CD4-positive, alpha-beta T cell treated with Interleukin-6 at 100 ng/mL for 8 hours (primary cell): ENCODE measurements around the gene AMDHD2.
"Not testable (repeated sequence)": the region's sequence is repeated elsewhere in the genome, so short reads cannot be mapped to it uniquely, and the experiment has no call there.

Experiments
- DNase-seq: peaks from one replicate; pipeline ENCODE4 v3.0.0-alpha.2; 2020; ENCODE audit warnings: mixed read lengths, low spot score

The AMDHD2 gene, protein sequence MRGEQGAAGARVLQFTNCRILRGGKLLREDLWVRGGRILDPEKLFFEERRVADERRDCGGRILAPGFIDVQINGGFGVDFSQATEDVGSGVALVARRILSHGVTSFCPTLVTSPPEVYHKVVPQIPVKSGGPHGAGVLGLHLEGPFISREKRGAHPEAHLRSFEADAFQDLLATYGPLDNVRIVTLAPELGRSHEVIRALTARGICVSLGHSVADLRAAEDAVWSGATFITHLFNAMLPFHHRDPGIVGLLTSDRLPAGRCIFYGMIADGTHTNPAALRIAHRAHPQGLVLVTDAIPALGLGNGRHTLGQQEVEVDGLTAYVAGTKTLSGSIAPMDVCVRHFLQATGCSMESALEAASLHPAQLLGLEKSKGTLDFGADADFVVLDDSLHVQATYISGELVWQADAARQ

DNA sequence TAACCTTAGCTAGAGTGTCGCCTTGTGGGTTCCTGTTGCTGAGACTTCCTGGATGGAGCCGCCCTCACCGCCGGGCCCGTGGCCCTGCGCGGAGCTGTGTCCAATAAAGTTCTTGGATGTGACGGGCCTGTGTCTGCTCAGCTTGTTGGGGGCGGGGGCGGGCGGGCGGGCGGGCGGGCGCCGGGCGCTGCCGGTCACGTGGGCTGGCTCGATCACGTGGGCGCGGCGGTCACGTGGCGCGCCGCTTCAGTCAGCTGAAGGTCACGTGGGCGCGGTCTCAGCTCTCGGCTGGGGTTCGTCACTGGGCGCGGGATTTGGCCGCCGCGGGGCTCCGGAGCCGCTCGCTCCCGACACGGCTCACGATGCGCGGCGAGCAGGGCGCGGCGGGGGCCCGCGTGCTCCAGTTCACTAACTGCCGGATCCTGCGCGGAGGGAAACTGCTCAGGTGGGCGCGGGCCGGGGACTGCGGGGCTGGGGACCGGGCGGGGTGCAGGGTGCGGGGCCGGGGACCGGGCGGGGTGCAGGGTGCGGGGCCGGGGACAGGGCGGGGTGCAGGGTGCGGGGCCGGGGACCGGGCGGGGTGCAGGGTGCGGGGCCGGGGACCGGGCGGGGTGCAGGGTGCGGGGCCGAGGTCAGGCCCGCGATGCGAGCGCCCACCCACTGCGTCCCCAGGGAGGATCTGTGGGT is at the start of gene AMDHD2:
Gene AMDHD2 (plus strand): TSS at position 275 of the 687 bp plus-strand sequence. CDS start 88 bp downstream, at position 363.
- peak; percentile 88 for DNase-seq

DNA sequence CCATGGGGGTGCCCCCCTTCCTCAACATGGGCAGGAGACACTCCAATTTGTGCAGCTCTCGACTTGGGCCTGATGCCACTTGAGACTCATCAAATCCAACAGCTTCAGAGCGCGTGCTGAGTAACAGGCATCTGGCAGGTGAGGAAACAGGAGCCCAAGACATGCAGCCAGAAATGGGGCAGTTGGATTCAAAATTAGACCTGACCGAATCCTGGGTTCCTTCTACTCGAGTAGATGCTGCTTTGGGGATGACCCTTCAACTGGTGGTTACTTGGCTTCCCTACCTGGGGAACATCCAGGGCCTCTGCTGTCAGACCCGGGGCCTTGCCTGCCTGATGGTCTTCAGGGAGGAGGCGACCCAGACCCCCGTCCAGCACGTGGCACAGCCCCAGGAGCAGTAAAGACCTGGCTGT is 49.6 kb upstream of the AMDHD2 start:
- no peak for DNase-seq

DNA sequence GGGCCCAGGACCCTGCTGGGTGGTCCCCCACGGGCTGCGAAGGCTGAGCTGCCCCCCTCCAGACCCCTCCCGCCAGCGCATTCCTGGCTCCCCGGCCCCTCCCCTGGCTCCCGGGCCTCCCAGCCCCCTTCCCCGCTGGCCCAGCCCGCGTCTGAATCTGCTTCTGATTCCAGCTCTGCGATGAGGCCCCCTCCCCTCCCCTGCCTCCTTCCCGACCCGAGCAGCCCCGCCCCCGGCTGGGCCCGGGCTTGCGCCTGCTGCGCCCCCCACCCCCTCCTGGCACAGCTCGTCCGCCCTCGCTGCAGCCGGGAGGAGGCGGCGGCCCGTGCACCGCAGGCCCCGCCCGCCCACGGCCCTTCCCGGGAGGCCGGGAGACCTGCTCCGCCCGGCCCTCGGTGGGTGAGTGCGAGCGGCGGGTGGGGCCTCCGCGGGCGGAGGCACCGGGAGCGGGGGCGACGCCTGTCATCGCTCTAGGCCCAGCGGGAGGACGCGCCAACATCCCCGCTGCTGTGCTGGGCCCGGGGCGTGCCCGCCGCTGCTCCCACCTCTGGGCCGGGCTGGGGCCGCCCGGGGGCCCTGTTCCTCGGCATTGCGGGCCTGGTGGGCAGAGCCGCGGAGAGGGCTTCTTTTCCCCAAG is 49.0 kb upstream of the AMDHD2 start, which contains the start of gene NTN3:
Gene NTN3 (plus strand): TSS at position 282 of the 637 bp plus-strand sequence. CDS start 405 bp downstream, outside the sequence.
- no peak for DNase-seq

DNA sequence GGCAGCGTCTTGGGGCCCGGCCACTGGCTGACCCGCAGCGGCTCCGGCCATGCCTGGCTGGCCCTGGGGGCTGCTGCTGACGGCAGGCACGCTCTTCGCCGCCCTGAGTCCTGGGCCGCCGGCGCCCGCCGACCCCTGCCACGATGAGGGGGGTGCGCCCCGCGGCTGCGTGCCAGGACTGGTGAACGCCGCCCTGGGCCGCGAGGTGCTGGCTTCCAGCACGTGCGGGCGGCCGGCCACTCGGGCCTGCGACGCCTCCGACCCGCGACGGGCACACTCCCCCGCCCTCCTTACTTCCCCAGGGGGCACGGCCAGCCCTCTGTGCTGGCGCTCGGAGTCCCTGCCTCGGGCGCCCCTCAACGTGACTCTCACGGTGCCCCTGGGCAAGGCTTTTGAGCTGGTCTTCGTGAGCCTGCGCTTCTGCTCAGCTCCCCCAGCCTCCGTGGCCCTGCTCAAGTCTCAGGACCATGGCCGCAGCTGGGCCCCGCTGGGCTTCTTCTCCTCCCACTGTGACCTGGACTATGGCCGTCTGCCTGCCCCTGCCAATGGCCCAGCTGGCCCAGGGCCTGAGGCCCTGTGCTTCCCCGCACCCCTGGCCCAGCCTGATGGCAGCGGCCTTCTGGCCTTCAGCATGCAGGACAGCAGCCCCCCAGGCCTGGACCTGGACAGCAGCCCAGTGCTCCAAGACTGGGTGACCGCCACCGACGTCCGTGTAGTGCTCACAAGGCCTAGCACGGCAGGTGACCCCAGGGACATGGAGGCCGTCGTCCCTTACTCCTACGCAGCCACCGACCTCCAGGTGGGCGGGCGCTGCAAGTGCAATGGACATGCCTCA is 48.3 kb upstream of the AMDHD2 start:
- no peak for DNase-seq

DNA sequence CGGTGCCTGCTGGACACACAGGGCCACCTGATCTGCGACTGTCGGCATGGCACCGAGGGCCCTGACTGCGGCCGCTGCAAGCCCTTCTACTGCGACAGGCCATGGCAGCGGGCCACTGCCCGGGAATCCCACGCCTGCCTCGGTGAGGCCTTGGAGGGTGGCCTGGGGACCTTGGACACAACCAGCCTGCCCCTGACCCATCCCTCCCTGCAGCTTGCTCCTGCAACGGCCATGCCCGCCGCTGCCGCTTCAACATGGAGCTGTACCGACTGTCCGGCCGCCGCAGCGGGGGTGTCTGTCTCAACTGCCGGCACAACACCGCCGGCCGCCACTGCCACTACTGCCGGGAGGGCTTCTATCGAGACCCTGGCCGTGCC is 47.7 kb upstream of the AMDHD2 start:
- DNase-seq: no peak

DNA sequence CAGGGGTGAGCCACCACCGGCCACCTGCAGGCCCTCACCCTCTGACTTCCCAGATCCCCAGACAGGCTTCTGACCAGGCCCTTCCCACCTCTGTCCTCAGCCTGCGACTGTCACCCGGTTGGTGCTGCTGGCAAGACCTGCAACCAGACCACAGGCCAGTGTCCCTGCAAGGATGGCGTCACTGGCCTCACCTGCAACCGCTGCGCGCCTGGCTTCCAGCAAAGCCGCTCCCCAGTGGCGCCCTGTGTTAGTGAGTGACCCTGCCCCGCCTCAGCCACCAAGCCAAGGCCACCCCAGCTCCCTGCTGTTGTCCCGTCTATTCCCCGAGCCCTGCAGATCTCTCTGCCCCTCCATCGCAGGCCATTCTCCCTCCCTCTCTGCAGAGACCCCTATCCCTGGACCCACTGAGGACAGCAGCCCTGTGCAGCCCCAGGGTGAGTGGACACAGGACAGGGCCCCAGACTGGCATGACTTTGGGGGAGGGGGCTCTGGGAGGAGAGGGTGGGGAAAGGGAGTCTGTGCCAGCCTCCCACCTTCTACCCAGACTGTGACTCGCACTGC is 47.2 kb upstream of the AMDHD2 start:
- DNase-seq: no peak

DNA sequence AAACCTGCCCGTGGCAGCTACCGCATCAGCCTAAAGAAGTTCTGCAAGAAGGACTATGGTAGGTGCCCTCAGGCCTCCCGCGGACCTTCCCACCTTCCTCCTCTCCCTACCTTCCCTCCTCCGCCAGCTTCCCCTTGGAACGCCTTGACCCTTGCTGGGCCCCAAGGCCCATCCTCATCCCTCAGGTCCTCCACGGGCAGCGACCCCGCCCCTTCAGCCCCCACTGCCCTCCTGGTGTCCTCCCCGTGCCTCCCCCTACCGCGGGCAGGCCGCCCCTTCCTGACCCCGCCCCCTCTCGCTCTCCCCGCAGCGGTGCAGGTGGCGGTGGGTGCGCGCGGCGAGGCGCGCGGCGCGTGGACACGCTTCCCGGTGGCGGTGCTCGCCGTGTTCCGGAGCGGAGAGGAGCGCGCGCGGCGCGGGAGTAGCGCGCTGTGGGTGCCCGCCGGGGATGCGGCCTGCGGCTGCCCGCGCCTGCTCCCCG is 46.7 kb upstream of the AMDHD2 start:
- DNase-seq: no peak

DNA sequence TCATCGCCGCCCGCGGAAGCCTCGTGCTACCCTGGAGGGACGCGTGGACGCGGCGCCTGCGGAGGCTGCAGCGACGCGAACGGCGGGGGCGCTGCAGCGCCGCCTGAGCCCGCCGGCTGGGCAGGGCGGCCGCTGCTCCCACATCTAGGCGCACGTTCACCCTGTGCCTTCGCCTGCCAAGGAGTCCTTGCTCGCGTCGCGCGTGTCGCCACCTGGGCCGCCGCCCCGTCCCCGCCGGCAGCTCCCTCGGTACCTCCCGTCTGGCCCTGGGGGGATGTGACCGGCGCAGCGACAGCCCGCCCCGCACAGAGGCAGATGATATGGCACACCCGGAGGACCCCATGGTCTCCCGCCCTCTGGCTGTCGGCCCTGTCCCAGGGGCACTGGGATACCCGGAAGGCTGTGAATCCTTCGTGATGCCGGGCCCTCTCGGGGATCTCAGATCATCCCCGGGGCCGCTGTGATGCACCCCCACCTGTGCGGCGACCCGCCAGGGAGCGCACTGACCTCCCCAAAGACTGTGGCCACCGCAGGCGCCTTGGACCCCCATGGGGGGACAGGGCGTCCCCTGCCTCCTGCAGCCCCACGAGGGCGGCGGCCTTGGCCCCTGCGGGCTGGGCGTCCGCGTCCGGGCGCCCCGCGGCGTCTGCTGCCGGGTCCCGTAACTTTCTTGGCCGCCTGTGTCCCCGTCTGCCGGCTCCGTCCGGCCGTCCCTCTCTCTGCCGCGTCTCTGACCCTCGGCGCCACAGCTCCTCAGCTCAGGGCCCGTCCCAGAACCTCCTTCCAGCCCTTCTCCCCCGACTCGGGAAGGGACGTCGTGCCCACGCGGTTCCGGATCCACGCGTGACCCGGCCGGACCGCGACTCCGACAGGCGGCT is 45.9 kb upstream of the AMDHD2 start:
- peak; percentile 51 for DNase-seq

DNA sequence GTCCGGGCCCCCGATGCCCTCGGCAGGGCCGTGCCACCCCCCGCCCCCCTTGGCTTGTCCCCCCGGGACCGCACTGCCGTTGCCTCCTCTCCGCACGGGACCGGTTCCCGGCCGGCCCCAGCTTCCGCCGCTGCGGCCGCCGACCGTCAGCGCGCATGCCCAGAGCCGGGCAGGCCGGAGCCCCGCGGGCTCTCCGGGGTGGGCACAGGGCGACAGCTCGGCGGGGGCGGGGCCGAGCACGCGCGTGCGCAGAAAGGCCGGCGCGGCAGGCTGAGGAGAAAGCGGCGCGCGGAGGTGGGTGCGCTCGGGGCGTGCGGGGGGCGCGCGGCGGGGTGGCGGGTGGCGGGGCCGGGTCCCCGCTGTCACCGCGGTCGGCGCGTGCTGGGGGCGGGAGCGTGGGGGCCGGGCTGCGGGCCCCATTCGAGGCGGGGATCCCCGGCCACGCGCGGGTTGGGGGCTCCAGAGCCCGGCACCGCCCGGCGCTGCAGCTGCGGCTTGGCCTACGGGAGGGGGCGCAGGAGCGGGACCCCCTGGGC is 45.2 kb upstream of the AMDHD2 start, which contains the start of gene TBC1D24:
Gene TBC1D24 (plus strand): TSS at position 251 of the 536 bp plus-strand sequence. CDS start 21,022 bp downstream, outside the sequence.
- peak; percentile 80 for DNase-seq

DNA sequence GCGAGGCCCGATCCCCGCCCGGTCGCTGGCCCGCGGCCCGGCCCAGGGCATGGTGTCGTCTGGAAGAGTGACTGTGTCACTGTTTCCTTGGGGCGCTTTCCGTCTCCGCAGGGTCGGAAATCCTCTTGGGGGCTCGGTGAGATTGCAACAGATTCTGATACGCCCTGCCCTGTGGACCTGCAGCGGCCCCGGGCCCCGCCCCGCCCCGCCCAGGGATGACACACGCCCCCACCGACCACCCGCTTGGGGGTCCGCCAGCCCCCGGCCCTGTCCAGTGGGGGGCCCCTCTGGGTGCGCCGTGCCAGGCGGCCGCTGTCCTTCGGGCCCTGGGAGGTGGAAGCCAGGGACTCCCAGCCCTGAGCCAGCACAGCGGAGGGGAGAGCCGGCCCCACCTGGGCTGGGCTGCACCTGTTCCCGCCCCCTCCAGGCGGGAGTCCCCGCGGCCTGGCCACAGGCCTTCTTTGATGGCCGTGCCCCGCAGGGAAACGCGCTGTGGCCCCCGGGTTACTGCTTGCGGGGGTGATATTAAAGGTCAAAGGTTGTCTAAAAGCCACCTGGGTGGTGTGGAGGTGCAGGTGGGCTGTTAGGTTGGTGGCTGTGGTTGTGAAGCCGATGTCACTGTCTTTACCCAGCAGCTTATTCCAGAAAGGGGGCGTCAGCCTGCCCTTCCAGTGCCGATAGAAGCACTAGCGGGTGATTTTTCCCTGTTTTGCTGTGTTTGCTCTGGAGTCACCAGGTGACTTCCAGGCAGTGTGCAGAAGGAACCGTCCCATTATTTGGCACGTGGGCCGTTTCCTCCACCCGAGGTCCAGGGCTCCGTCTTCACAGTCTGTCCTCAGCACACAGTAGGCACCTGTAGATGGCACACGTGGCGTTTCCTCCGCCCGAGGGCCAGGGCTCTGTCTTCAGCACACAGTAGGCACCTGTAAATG is 44.5 kb upstream of the AMDHD2 start:
- peak; percentile 20 for DNase-seq

DNA sequence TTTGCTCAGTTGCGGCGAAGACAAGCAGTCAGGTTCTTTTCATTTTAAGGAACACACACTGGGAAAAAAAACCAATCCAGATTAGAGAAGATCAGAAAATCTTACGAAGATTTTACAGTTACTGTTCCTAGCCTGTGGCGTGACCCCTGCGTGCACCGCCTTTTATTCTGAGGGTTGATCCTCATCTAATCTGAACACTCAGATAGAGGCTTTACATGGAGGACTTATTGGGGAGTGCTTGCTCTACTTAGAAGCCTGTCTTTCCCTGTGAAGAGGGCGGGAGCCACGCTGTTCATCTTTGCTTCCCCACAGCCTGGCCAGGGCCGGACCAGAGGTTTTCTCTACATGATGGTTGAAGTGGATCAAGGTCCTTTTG is 43.8 kb upstream of the AMDHD2 start:
- no peak for DNase-seq

DNA sequence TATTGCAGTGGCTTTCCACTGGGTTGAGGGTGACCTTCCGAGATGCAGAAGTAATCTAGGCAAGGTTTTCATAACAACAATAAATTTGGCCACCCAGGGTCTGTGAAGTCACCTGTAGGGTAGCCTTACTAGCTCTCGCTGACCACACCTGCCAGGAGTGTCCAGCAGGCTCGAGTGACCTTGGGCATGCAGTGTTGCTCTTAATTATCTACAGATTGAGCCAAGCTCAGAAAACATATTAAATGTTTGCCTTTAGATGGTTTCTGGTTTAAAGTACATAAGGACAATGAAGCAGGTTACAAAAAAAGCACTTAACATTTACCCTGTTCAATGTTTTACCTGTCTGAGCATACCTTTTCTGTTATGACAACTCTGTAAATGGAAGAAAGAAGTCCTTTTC is 43.4 kb upstream of the AMDHD2 start:
- no peak for DNase-seq

DNA sequence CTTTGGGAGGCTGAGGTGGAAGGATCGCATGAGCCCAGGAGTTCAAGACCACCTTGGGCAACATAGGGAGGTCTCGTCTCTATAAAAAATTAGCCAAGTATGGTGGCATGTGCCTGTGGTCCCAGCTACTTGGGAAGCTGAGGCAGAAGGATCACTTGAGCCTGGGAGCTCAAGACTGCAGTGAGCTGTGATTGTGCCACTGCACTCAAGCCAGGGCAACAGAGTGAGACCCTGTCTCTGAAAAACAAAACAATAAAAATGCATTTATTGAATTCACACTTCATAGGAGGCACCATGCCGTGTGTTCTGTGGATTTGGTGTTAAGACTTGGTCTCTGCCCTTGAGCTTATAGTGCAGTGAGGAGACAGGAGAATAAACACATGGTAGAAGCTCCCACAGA is 42.8 kb upstream of the AMDHD2 start:
- no peak for DNase-seq

DNA sequence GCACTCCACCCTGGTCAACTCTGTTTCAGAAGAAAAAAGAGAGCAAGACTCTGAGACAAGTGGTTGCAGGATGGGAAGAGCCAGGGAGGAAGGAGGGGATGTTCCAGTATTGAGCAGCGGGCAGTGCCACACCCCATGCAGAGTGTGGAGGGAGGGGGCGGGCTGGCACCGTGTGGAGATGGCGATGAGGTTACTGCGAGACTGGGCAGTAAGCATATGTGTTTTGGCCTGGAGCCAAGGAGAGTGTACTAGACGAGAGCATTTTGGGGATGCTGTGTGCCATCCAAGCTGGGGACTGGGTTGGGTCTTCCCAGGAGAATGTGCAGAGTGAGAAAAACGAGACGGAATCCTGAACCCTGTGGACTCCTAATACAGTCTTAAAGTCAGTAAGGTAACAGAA is 41.9 kb upstream of the AMDHD2 start:
- DNase-seq: no peak

DNA sequence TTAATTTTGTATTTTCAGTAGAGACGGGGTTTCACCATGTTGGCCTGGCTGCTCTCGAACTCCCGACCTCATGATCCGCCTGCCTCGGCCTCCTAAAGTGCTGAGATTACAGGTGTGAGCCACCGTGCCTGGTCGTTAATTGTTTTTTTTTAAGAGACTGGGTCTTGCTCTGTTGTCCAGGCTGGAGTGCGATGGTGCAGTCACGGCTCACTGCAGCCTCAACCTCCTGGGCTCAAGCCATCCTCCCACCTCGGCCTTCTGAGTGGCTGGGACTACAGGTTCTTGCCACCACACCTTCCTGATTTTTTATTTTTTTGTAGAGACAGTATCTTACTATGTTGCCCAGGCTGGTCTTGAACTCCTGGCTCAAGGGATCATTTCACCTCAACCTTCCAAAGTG is 40.2 kb upstream of the AMDHD2 start:
- DNase-seq: not testable (repeated sequence)

DNA sequence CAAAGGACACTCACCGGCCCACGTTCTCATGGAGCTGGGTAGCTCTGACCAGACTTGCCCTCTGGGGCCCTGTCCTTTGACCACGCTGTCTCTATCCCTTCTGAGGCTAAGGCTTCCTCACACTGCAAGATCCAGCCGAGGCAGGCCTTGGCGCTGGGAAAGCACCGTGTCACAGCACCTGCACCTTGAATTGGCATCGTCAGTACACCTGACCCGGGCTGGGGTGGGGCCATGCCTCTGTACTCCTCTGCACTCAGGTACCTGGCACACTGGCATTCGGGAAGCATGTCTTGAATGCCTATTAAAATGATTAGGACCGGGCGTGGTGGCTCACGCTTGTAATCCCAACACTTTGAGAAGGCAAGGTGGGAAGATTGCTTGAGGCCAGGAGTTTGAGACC is 39.2 kb upstream of the AMDHD2 start:
- no peak for DNase-seq

DNA sequence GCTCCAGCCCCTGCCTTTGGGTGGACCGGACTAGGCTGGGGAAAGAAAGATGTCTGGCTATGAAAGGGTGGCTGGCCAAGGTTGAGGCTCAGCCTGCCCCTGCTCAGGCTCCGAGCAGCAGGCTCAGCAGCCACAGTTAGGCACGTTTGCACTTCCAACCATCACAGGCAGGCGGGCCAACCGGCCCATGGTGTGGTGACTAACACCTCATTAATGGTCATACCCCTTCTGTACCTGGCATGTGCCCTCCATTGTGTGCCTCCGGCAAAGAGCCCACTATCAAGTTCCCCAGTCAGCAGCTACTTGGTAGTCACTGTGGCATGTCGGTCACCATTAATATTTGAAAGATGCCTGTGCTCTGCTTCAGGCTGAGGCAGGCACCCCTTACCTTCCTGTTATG is 38.5 kb upstream of the AMDHD2 start:
- no peak for DNase-seq

DNA sequence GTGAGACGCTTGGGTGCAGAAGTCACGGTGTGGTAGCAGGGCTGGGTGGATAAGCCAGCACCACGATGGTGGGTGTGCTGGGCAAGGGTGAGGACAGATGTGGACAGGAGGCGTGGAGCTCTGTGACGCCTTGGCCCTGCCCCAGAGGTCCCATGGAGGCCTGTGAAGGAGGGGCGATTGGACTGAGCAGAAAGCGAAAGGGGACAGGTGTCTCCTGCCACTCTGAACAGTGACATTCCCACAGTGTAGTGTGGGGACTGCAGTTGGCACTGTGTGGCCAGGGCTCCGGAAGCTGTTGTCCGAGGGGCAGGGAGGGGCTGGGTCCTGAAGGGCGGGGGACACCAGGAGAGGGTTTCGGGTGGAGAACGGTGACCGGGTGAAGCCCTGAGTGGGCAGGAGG is 37.9 kb upstream of the AMDHD2 start:
- no peak for DNase-seq
